GM12878 (cell line): ENCODE results near the gene CDKN2B-AS1. TPM values are rescaled to one million over a fixed set of nuclear protein-coding genes. Genes with fewer than 3 reads are reported as not detected.

ENCODE experiments used
- ATAC-seq: fragments of 200-7000 bp; cut with Tn5 transposase; 3 replicates; pipeline ENCODE4 v1.9.1; 2020; ENCODE audit warnings: mild to moderate bottlenecking, moderate library complexity
- BruUV-seq: library from RNA; stranded (reverse); fragments of 400-500 nt; replicated peaks from 2 replicates; lab custom pipeline; 2021; lab: Mats Ljungman, UMichigan
- CTCF ChIA-PET: fragments of 300-600 bp; sonication (Branson Sonifier 250); formaldehyde crosslinking; extraction: SDS; loops from one replicate; lab custom pipeline; 2021; ENCODE audit warnings: inconsistent platforms; lab: Yijun Ruan, JAX
- POLR2A ChIA-PET: fragments of 350-600 bp; formaldehyde crosslinking; extraction: SDS; loops from one replicate; lab custom pipeline; 2021; ENCODE audit warnings: inconsistent platforms; lab: Charles Lee
- RAD21 ChIA-PET: fragments of 300-600 bp; sonication (Branson Sonifier 250); formaldehyde crosslinking; loops from one replicate; lab custom pipeline; 2023; ENCODE audit warnings: antibody characterized with exemption; ENCODE audit not compliant: unreplicated experiment; lab: Charles Lee
- SMC1A ChIA-PET: fragments of 300-600 bp; sonication (Branson Sonifier 250); formaldehyde crosslinking; loops from one replicate; lab custom pipeline; 2023; ENCODE audit not compliant: unreplicated experiment, uncharacterized antibody; lab: Charles Lee
- DNase-seq: peaks from one replicate; pipeline ENCODE4 v3.0.0-alpha.2; 2011; ENCODE audit warnings: low read depth, low spot score
- FAIRE-seq: peaks from 3 replicates; lab custom pipeline; 2011; peaks lifted over from hg19 to GRCh38; lab: Jason Lieb, UNC
- H2AFZ ChIP-seq: 2 replicates; pipeline ENCODE4 v1.6.0; 2011; ENCODE audit warnings: low read depth, low read length, control low read depth; ENCODE audit not compliant: control insufficient read depth
- H3K27ac ChIP-seq: 2 replicates; pipeline ENCODE4 v1.5.1; 2011; ENCODE audit warnings: control low read depth; ENCODE audit not compliant: control insufficient read depth, insufficient read depth
- H3K27me3 ChIP-seq, 2 experiments: replicated peaks in 1 of 2; 2 replicates each; pipeline versions ENCODE4 v1.6.0 to v1.6.1; 2011; ENCODE audit warnings: low read length in 1 of 2; ENCODE audit not compliant: control insufficient read depth in 2 of 2, insufficient read depth in 2 of 2
- H3K36me3 ChIP-seq, 2 experiments: 2 replicates each; pipeline ENCODE4 v1.5.1; 2011; ENCODE audit warnings: low read length in 1 of 2; ENCODE audit not compliant: control insufficient read depth in 2 of 2, insufficient read depth in 2 of 2
- H3K4me1 ChIP-seq: 2 replicates; pipeline ENCODE4 v1.6.1; 2011; ENCODE audit warnings: mild to moderate bottlenecking, low read length, moderate library complexity, mixed read lengths; ENCODE audit not compliant: control insufficient read depth, insufficient read depth
- H3K4me2 ChIP-seq: 2 replicates; pipeline ENCODE4 v1.6.0; 2011; ENCODE audit warnings: control low read depth; ENCODE audit not compliant: control insufficient read depth, insufficient read depth
- H3K4me3 ChIP-seq: fragments of 200-600 bp; sonication (generic); 2 replicates; pipeline ENCODE4 v1.5.1; 2016
- H3K79me2 ChIP-seq: 2 replicates; pipeline ENCODE4 v1.6.0; 2011; ENCODE audit warnings: low read length; ENCODE audit not compliant: control insufficient read depth, insufficient read depth
- H3K9ac ChIP-seq: 2 replicates; pipeline ENCODE4 v1.8.0; 2011; ENCODE audit warnings: low read length, control low read depth, mixed read lengths; ENCODE audit not compliant: control insufficient read depth, insufficient read depth
- H3K9me3 ChIP-seq: replicated peaks from 3 replicates; pipeline ENCODE4 v1.5.1; 2011; ENCODE audit warnings: mild to moderate bottlenecking, low read length; ENCODE audit not compliant: control insufficient read depth, insufficient read depth
- H4K20me1 ChIP-seq: 2 replicates; pipeline ENCODE4 v1.6.0; 2011; ENCODE audit not compliant: control insufficient read depth, insufficient read depth
- CEBPB ChIP-seq, 2 experiments: fragments of 150-350 bp in 1 of 2; IDR thresholded peaks; 2 replicates each; pipeline ENCODE4 v1.6.1; 2012 to 2014; ENCODE audit warnings: low read depth in 2 of 2, low read length in 2 of 2, borderline replicate concordance in 1 of 2, inconsistent platforms in 1 of 2
- EGR1 ChIP-seq, 2 experiments: IDR thresholded peaks; 1 replicate in 1 of 2; 2 replicates in 1 of 2; pipeline ENCODE4 v1.6.1; 2011 to 2012; ENCODE audit warnings: low read depth in 2 of 2, low read length in 2 of 2, borderline replicate concordance in 1 of 2, mild to moderate bottlenecking in 1 of 2, moderate library complexity in 1 of 2
- JUND ChIP-seq: IDR thresholded peaks from 2 replicates; pipeline ENCODE4 v1.6.1; 2012; ENCODE audit warnings: low read depth, mild to moderate bottlenecking, low read length, improper control_type of control experiment, moderate library complexity
- POU2F2 ChIP-seq: IDR thresholded peaks from 3 replicates; pipeline ENCODE4 v1.6.1; 2011; ENCODE audit warnings: low read depth, mild to moderate bottlenecking, low read length, borderline replicate concordance
- TARDBP ChIP-seq: IDR thresholded peaks from 2 replicates; pipeline ENCODE4 v1.6.1; 2016; ENCODE audit warnings: borderline replicate concordance
- ZZZ3 ChIP-seq: IDR thresholded peaks from 2 replicates; pipeline ENCODE4 v1.6.1; 2011; ENCODE audit warnings: low read depth; ENCODE audit not compliant: control insufficient read depth, insufficient read length
- in situ Hi-C: fragments of 300-500 bp; cut with MboI; formaldehyde crosslinking; loops from 9 replicates; pipeline ENCODE4 v1.14.3; 2018; ENCODE audit warnings: mixed read lengths
- intact Hi-C: fragments of 100-400 bp; cut with micrococcal nuclease; formaldehyde crosslinking; loops from one replicate; pipeline ENCODE4 v1.14.2; 2022; ENCODE audit not compliant: unreplicated experiment
- polyA plus RNA-seq, 11 experiments: library from polyadenylated mRNA; depleted of rRNA in 4 of 11; unstranded in 6 of 11; stranded (reverse) in 5 of 11; fragments of >200 nt; fragmentation: Nextera tagmentation in 4 of 11; fragmentation: Illumina TruSeq in 1 of 11; extraction: Ambion mirVana in 4 of 11; extraction: Trizol in 1 of 11; gene quantifications; 1 replicate in 1 of 11; 2 replicates in 10 of 11; pipeline versions ENCODE4 v1.2.1 to v1.2.3, GENCODE V29; 2011 to 2016; ENCODE audit warnings: inconsistent platforms in 2 of 11, missing spikeins in 2 of 11, low read depth in 1 of 11
- total RNA-seq, 4 experiments: library from RNA; depleted of rRNA in 3 of 4; stranded (reverse); fragments of >200 nt in 3 of 4; fragmentation: Illumina TruSeq in 1 of 4; extraction: Trizol in 1 of 4; gene quantifications; 2 replicates each; pipeline versions ENCODE4 v1.2.1 to v1.2.3, GENCODE V29; 2013 to 2021
- TF ChIP-seq, protein P1 (sequence below): fragments of 450-650 bp; IDR thresholded peaks from 2 replicates; pipeline ENCODE4 v1.6.1; 2016; ENCODE audit warnings: mild to moderate bottlenecking, moderate library complexity, borderline replicate concordance
- TF ChIP-seq, protein P2 (sequence below): fragments of 450-650 bp; IDR thresholded peaks from 2 replicates; pipeline ENCODE4 v1.6.1; 2017; ENCODE audit warnings: borderline replicate concordance
- TF ChIP-seq, protein P3 (sequence below): fragments of 450-650 bp; IDR thresholded peaks from 2 replicates; pipeline ENCODE4 v1.6.1; 2017; ENCODE audit warnings: mild to moderate bottlenecking
- TF ChIP-seq, protein P4 (sequence below): fragments of 450-650 bp; IDR thresholded peaks from 2 replicates; pipeline ENCODE4 v1.6.1; 2017; ENCODE audit warnings: antibody characterized with exemption, mild to moderate bottlenecking, moderate library complexity

CDKN2B-AS1 gene
- total and polyA plus RNA-seq, 10 of the 15 experiments (the other 5 are each of a cell fraction or from before 2014, with no cell fraction given) = 0.22 to 2.2 (median 1.0) TPM; not detected in 1

DNA sequence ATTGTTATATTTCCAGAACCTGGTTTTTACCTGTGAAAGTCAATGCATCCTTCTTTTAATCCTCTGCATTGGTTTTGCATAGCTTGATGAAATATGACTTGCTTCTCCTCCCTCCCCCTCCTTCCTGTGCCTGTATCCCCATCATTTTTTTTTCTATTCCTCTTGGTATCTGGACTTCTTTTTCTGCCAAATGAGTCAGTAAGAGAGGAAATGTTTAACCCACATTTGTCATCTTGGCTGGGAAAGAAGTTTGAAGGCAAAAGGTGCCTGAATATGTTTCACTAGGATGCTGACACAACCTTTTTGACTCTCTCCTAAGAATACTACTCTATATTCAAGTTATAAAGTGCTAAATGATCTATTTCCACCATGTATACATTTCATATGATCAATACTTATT lies 50.0 kb downstream of the CDKN2B-AS1 start:
- H3K27me3 ChIP-seq = no peaks in the 10 kb centered on the region; a peak in 1 of 4 replicates
- no peak for ATAC-seq
- no TSS peak for BruUV-seq
- FAIRE-seq = no peak
- H3K4me3 ChIP-seq = no peak overlapping the region
- RAD21 ChIA-PET = no interaction called here
- SMC1A ChIA-PET = no interaction called here
- POLR2A ChIA-PET = no interaction called here
- H2AFZ ChIP-seq = no peak overlapping the region
- H3K79me2 ChIP-seq = no peaks in the 10 kb centered on the region
- H3K4me2 ChIP-seq = no peak overlapping the region
- in situ Hi-C loops (no loop called here), intact Hi-C loops (no loop called here)
- no peak for DNase-seq
- no peak overlapping the region for H3K9ac ChIP-seq
- no peaks in the 10 kb centered on the region for H4K20me1 ChIP-seq
- no peaks in the 10 kb centered on the region for H3K9me3 ChIP-seq
- CTCF ChIA-PET = interaction anchor here (1.2 kb wide), 1 partner anchor 75 kb away, joined by 6 read pairs; no protein-coding TSS in a partner anchor
- no peaks in the 10 kb centered on the region for H3K36me3 ChIP-seq
- no peaks in the 10 kb centered on the region for H3K4me1 ChIP-seq
- no peak overlapping the region for H3K27ac ChIP-seq
- TF ChIP-seq POU2F2 (no peak), JUND (no peak), TARDBP (no peak), ZZZ3 (no peak), CEBPB (IDR thresholded peaks at IDR 0.05; ENCODE audit: borderline replicate concordance in 1 of 2, low read depth in 2 of 2, low read length in 2 of 2) (no peak), EGR1 (IDR thresholded peaks at IDR 0.05; ENCODE audit: borderline replicate concordance in 1 of 2, low read depth in 2 of 2, low read length in 2 of 2) (no peak)
- TF ChIP-seq, protein P1, sequence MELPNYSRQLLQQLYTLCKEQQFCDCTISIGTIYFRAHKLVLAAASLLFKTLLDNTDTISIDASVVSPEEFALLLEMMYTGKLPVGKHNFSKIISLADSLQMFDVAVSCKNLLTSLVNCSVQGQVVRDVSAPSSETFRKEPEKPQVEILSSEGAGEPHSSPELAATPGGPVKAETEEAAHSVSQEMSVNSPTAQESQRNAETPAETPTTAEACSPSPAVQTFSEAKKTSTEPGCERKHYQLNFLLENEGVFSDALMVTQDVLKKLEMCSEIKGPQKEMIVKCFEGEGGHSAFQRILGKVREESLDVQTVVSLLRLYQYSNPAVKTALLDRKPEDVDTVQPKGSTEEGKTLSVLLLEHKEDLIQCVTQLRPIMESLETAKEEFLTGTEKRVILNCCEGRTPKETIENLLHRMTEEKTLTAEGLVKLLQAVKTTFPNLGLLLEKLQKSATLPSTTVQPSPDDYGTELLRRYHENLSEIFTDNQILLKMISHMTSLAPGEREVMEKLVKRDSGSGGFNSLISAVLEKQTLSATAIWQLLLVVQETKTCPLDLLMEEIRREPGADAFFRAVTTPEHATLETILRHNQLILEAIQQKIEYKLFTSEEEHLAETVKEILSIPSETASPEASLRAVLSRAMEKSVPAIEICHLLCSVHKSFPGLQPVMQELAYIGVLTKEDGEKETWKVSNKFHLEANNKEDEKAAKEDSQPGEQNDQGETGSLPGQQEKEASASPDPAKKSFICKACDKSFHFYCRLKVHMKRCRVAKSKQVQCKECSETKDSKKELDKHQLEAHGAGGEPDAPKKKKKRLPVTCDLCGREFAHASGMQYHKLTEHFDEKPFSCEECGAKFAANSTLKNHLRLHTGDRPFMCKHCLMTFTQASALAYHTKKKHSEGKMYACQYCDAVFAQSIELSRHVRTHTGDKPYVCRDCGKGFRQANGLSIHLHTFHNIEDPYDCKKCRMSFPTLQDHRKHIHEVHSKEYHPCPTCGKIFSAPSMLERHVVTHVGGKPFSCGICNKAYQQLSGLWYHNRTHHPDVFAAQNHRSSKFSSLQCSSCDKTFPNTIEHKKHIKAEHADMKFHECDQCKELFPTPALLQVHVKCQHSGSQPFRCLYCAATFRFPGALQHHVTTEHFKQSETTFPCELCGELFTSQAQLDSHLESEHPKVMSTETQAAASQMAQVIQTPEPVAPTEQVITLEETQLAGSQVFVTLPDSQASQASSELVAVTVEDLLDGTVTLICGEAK = no peak
- TF ChIP-seq, protein P2, sequence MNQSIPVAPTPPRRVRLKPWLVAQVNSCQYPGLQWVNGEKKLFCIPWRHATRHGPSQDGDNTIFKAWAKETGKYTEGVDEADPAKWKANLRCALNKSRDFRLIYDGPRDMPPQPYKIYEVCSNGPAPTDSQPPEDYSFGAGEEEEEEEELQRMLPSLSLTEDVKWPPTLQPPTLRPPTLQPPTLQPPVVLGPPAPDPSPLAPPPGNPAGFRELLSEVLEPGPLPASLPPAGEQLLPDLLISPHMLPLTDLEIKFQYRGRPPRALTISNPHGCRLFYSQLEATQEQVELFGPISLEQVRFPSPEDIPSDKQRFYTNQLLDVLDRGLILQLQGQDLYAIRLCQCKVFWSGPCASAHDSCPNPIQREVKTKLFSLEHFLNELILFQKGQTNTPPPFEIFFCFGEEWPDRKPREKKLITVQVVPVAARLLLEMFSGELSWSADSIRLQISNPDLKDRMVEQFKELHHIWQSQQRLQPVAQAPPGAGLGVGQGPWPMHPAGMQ = no peak
- TF ChIP-seq, protein P3, sequence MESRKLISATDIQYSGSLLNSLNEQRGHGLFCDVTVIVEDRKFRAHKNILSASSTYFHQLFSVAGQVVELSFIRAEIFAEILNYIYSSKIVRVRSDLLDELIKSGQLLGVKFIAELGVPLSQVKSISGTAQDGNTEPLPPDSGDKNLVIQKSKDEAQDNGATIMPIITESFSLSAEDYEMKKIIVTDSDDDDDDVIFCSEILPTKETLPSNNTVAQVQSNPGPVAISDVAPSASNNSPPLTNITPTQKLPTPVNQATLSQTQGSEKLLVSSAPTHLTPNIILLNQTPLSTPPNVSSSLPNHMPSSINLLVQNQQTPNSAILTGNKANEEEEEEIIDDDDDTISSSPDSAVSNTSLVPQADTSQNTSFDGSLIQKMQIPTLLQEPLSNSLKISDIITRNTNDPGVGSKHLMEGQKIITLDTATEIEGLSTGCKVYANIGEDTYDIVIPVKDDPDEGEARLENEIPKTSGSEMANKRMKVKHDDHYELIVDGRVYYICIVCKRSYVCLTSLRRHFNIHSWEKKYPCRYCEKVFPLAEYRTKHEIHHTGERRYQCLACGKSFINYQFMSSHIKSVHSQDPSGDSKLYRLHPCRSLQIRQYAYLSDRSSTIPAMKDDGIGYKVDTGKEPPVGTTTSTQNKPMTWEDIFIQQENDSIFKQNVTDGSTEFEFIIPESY = no peak
- TF ChIP-seq, protein P4, sequence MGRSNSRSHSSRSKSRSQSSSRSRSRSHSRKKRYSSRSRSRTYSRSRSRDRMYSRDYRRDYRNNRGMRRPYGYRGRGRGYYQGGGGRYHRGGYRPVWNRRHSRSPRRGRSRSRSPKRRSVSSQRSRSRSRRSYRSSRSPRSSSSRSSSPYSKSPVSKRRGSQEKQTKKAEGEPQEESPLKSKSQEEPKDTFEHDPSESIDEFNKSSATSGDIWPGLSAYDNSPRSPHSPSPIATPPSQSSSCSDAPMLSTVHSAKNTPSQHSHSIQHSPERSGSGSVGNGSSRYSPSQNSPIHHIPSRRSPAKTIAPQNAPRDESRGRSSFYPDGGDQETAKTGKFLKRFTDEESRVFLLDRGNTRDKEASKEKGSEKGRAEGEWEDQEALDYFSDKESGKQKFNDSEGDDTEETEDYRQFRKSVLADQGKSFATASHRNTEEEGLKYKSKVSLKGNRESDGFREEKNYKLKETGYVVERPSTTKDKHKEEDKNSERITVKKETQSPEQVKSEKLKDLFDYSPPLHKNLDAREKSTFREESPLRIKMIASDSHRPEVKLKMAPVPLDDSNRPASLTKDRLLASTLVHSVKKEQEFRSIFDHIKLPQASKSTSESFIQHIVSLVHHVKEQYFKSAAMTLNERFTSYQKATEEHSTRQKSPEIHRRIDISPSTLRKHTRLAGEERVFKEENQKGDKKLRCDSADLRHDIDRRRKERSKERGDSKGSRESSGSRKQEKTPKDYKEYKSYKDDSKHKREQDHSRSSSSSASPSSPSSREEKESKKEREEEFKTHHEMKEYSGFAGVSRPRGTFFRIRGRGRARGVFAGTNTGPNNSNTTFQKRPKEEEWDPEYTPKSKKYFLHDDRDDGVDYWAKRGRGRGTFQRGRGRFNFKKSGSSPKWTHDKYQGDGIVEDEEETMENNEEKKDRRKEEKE = no peak
